Measurements from ENCODE around the gene RAB7A.
"Not testable (repeated sequence)": the region's sequence is repeated elsewhere in the genome, so short reads cannot be mapped to it uniquely, and the experiment has no call there.

RAB7A gene

DNA sequence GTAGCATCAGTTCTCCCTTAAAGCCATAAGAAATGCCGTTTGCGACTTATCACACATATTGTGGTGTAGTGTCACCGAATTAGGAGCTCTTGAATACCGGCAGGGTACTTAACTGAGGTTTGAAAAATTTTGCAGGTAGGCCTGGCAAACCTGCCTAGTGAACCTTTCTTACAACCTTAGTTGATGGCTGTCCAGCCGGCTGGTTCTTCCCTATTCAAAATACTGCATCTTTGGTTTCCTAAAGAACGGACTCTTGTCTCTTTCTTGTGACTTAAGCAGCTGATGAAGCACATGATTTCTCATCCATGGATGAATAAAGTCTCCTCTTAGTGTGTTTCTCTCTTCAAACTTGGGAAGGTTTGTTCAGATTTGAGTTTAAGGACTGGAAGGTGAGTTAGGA lies 1.5 kb downstream of the RAB7A start:
- Histone ChIP-seq H3K4me2 (ENCODE audit: low read length) (peak overlapping the region; percentile 90), H3K4me3 (ENCODE audit: low read length) (peak overlapping the region; percentile 67), H3K27me3 (ENCODE audit: insufficient read depth, low read length, poor library complexity) (no peaks in the 10 kb centered on the region), H3K27ac (ENCODE audit: low read depth, low read length) (no peak overlapping the region), H3K18ac (ENCODE audit: low read length) (no peak overlapping the region), H3K4me1 (ENCODE audit: control insufficient read depth, low read depth, low read length) (peaks cover 4% of the 10 kb centered on the region), H2BK5ac (ENCODE audit: low read length) (no peak overlapping the region), H3K36me3 (ENCODE audit: control insufficient read depth, insufficient read depth, low read length) (no peaks in the 10 kb centered on the region), H3K23ac (ENCODE audit: low read length) (peak overlapping the region; percentile 7), H3K4ac (ENCODE audit: low read depth, low read length) (no peak overlapping the region), H2BK120ac (ENCODE audit: low read depth, low read length) (no peak overlapping the region), H3K79me1 (ENCODE audit: low read length) (peaks cover 12% of the 10 kb centered on the region), H2AK5ac (ENCODE audit: low read length) (no peak overlapping the region), H3K79me2 (ENCODE audit: control insufficient read depth, insufficient read depth, low read length) (peaks cover 61% of the 10 kb centered on the region), H2BK15ac (replicated peaks; ENCODE audit: low read depth) (no peak overlapping the region), H4K8ac (ENCODE audit: low read depth, low read length) (no peak overlapping the region), H3K56ac (ENCODE audit: low read length) (peak overlapping the region; percentile 83), H3K9ac (ENCODE audit: low read length) (peak overlapping the region; percentile 76), H4K5ac (ENCODE audit: low read length) (no peak overlapping the region)
- WGBS (ENCODE audit: extremely low coverage, insufficient coverage, low lambda C conversion rate): no CpG with 5 or more reads among the region's 6 CpGs
- no peak for DNase-seq

DNA sequence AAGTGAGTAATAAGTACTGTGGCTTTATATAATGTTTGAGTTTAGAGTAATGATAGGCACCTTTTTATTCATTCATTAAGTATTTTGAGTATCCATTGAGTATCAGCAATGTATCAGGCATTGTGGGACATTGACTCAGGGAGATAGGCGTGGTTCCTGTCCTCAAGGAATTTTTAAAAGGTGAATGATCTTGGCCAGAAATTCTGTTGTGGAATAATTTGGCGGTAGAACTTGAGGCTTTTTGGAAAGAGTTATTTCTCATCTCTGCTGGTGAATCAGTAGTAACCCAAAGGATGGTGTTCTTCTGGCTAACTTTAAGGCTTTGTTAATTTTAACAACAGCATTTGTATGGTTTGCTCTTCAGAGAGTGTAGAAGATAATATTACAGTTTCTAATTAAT lies 2.0 kb downstream of the RAB7A start:
- no peak overlapping the region for H3K9ac ChIP-seq (ENCODE audit: low read length)
- H3K27me3 ChIP-seq (ENCODE audit: insufficient read depth, low read length, poor library complexity): no peaks in the 10 kb centered on the region
- no peaks in the 10 kb centered on the region for H3K36me3 ChIP-seq (ENCODE audit: control insufficient read depth, insufficient read depth, low read length)
- DNase-seq: no peak
- peaks cover 13% of the 10 kb centered on the region for H3K79me1 ChIP-seq (ENCODE audit: low read length)
- no peak overlapping the region for H2BK5ac ChIP-seq (ENCODE audit: low read length)
- no peak overlapping the region for H3K4me3 ChIP-seq (ENCODE audit: low read length)
- no CpG with 5 or more reads among the region's 2 CpGs for WGBS (ENCODE audit: extremely low coverage, insufficient coverage, low lambda C conversion rate)
- no peak overlapping the region for H3K56ac ChIP-seq (ENCODE audit: low read length)
- no peak overlapping the region for H3K27ac ChIP-seq (ENCODE audit: low read depth, low read length)
- H4K8ac ChIP-seq (ENCODE audit: low read depth, low read length): no peak overlapping the region
- no peak overlapping the region for H3K18ac ChIP-seq (ENCODE audit: low read length)
- H4K5ac ChIP-seq (ENCODE audit: low read length): no peak overlapping the region
- H3K23ac ChIP-seq (ENCODE audit: low read length): no peak overlapping the region
- H3K4me2 ChIP-seq (ENCODE audit: low read length): no peak overlapping the region
- H2BK120ac ChIP-seq (ENCODE audit: low read depth, low read length): no peak overlapping the region
- peaks cover 4% of the 10 kb centered on the region for H3K4me1 ChIP-seq (ENCODE audit: control insufficient read depth, low read depth, low read length)
- H3K79me2 ChIP-seq (ENCODE audit: control insufficient read depth, insufficient read depth, low read length): peaks cover 66% of the 10 kb centered on the region
- H2BK15ac ChIP-seq (replicated peaks; ENCODE audit: low read depth): no peak overlapping the region
- H2AK5ac ChIP-seq (ENCODE audit: low read length): no peak overlapping the region
- no peak overlapping the region for H3K4ac ChIP-seq (ENCODE audit: low read depth, low read length)

DNA sequence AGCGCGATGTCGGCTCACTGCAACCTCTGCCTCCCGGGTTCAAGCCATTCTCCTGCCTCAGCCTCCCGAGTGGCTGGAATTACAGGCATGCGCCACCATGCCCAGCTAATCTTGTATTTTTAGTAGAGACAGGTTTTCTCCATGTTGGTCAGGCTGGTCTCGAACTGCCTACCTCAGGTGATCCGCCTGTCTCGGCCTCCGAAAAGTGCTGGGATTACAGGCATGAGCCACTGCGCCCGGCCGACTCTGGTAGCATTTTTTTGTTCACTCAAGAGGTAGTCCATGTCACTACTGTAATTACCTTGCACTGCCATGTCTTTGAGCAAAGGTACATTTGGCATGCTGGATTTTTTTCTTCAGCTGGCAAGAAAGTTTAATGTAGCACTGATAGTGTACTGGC lies 2.5 kb downstream of the RAB7A start:
- H3K27me3 ChIP-seq (ENCODE audit: insufficient read depth, low read length, poor library complexity); H3K23ac ChIP-seq (ENCODE audit: low read length); H2AK5ac ChIP-seq (ENCODE audit: low read length); H2BK120ac ChIP-seq (ENCODE audit: low read depth, low read length); DNase-seq; H3K36me3 ChIP-seq (ENCODE audit: control insufficient read depth, insufficient read depth, low read length); H3K56ac ChIP-seq (ENCODE audit: low read length); H3K4me3 ChIP-seq (ENCODE audit: low read length); H2BK15ac ChIP-seq (replicated peaks; ENCODE audit: low read depth); H3K4me1 ChIP-seq (ENCODE audit: control insufficient read depth, low read depth, low read length); H3K18ac ChIP-seq (ENCODE audit: low read length); H3K9ac ChIP-seq (ENCODE audit: low read length); H3K27ac ChIP-seq (ENCODE audit: low read depth, low read length); H3K4me2 ChIP-seq (ENCODE audit: low read length); H3K4ac ChIP-seq (ENCODE audit: low read depth, low read length); H4K8ac ChIP-seq (ENCODE audit: low read depth, low read length); H2BK5ac ChIP-seq (ENCODE audit: low read length); H4K5ac ChIP-seq (ENCODE audit: low read length): not testable (repeated sequence)
- peaks cover 13% of the 10 kb centered on the region for H3K79me1 ChIP-seq (ENCODE audit: low read length)
- peaks cover 72% of the 10 kb centered on the region for H3K79me2 ChIP-seq (ENCODE audit: control insufficient read depth, insufficient read depth, low read length)
- no CpG with 5 or more reads among the region's 13 CpGs for WGBS (ENCODE audit: extremely low coverage, insufficient coverage, low lambda C conversion rate)

- no peak overlapping the region for H4K5ac ChIP-seq (ENCODE audit: low read length)
- no peak overlapping the region for H3K4ac ChIP-seq (ENCODE audit: low read depth, low read length)
- peaks cover 4% of the 10 kb centered on the region for H3K4me1 ChIP-seq (ENCODE audit: control insufficient read depth, low read depth, low read length)
- no peak overlapping the region for H2BK120ac ChIP-seq (ENCODE audit: low read depth, low read length)
- peaks cover 90% of the 10 kb centered on the region for H3K79me2 ChIP-seq (ENCODE audit: control insufficient read depth, insufficient read depth, low read length)
- no peak for DNase-seq
- H3K79me1 ChIP-seq (ENCODE audit: low read length): peaks cover 18% of the 10 kb centered on the region
- no peak overlapping the region for H2AK5ac ChIP-seq (ENCODE audit: low read length)
- WGBS (ENCODE audit: extremely low coverage, insufficient coverage, low lambda C conversion rate): no CpG with 5 or more reads among the region's 5 CpGs
- no peak overlapping the region for H2BK5ac ChIP-seq (ENCODE audit: low read length)
- H3K23ac ChIP-seq (ENCODE audit: low read length): no peak overlapping the region
- H3K9ac ChIP-seq (ENCODE audit: low read length): no peak overlapping the region
- no peak overlapping the region for H3K4me2 ChIP-seq (ENCODE audit: low read length)
- no peak overlapping the region for H2BK15ac ChIP-seq (replicated peaks; ENCODE audit: low read depth)
- H3K27me3 ChIP-seq (ENCODE audit: insufficient read depth, low read length, poor library complexity): no peaks in the 10 kb centered on the region
- no peak overlapping the region for H4K8ac ChIP-seq (ENCODE audit: low read depth, low read length)
- no peak overlapping the region for H3K4me3 ChIP-seq (ENCODE audit: low read length)
- H3K18ac ChIP-seq (ENCODE audit: low read length): no peak overlapping the region
- no peaks in the 10 kb centered on the region for H3K36me3 ChIP-seq (ENCODE audit: control insufficient read depth, insufficient read depth, low read length)
- H3K27ac ChIP-seq (ENCODE audit: low read depth, low read length): no peak overlapping the region
- H3K56ac ChIP-seq (ENCODE audit: low read length): no peak overlapping the region
These were observed 4.5 kb downstream of the RAB7A start for GRCh38 chr3:128730471-128730870.

DNA sequence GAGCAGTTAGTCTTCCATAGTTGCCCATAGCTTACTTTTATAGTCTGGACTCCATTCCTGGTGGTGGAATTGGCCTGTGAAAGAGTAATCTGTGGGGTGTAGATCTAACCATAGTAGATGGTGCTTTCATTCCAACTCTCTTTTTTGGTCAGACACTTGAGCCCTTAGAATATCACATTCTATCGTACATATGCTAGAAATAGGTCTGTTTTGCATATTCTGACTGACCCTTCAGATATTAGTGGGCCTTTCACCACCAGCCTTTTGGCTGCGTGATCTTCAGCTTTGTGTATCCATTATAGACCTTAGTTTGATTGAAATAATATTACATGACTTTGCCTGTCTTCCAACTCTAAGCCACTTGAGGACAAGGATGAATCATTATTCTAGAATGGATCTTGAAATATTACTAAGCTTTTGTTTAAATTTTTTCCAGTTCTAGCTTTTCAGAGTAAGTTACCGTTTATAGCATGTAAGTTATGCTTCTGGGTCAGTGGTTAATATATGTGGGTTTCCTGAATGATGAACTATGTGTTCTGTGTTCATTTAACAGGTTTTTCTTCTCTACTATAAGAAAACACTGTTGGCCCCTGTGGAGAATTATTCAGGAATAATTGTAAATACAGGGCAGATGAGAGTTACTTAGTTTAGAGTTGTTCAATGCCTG lies 8.7 kb downstream of the RAB7A start:
- Histone ChIP-seq H3K23ac (ENCODE audit: low read length) (no peak overlapping the region), H3K79me2 (ENCODE audit: control insufficient read depth, insufficient read depth, low read length) (peaks cover 83% of the 10 kb centered on the region), H2AK5ac (ENCODE audit: low read length) (no peak overlapping the region), H3K36me3 (ENCODE audit: control insufficient read depth, insufficient read depth, low read length) (no peaks in the 10 kb centered on the region), H3K4me3 (ENCODE audit: low read length) (no peak overlapping the region), H2BK5ac (ENCODE audit: low read length) (no peak overlapping the region), H2BK15ac (replicated peaks; ENCODE audit: low read depth) (no peak overlapping the region), H4K8ac (ENCODE audit: low read depth, low read length) (no peak overlapping the region), H3K27ac (ENCODE audit: low read depth, low read length) (no peak overlapping the region), H3K4me2 (ENCODE audit: low read length) (no peak overlapping the region), H3K79me1 (ENCODE audit: low read length) (peaks cover 20% of the 10 kb centered on the region), H3K4me1 (ENCODE audit: control insufficient read depth, low read depth, low read length) (no peaks in the 10 kb centered on the region), H4K5ac (ENCODE audit: low read length) (no peak overlapping the region), H3K9ac (ENCODE audit: low read length) (no peak overlapping the region), H3K18ac (ENCODE audit: low read length) (no peak overlapping the region), H3K4ac (ENCODE audit: low read depth, low read length) (no peak overlapping the region), H2BK120ac (ENCODE audit: low read depth, low read length) (no peak overlapping the region), H3K56ac (ENCODE audit: low read length) (no peak overlapping the region), H3K27me3 (ENCODE audit: insufficient read depth, low read length, poor library complexity) (no peaks in the 10 kb centered on the region)
- no peak for DNase-seq
- WGBS (ENCODE audit: extremely low coverage, insufficient coverage, low lambda C conversion rate): no CpG with 5 or more reads among the region's 3 CpGs

- Histone ChIP-seq H3K4me1 (ENCODE audit: control insufficient read depth, low read depth, low read length) (no peaks in the 10 kb centered on the region), H2BK120ac (ENCODE audit: low read depth, low read length) (no peak overlapping the region), H3K4me3 (ENCODE audit: low read length) (no peak overlapping the region), H3K9ac (ENCODE audit: low read length) (no peak overlapping the region), H4K8ac (ENCODE audit: low read depth, low read length) (no peak overlapping the region), H3K79me1 (ENCODE audit: low read length) (peaks cover 20% of the 10 kb centered on the region), H3K4me2 (ENCODE audit: low read length) (no peak overlapping the region), H3K79me2 (ENCODE audit: control insufficient read depth, insufficient read depth, low read length) (peaks cover 81% of the 10 kb centered on the region), H2BK15ac (replicated peaks; ENCODE audit: low read depth) (no peak overlapping the region), H3K23ac (ENCODE audit: low read length) (no peak overlapping the region), H3K27ac (ENCODE audit: low read depth, low read length) (no peak overlapping the region), H3K27me3 (ENCODE audit: insufficient read depth, low read length, poor library complexity) (no peaks in the 10 kb centered on the region), H3K56ac (ENCODE audit: low read length) (no peak overlapping the region), H2AK5ac (ENCODE audit: low read length) (no peak overlapping the region), H4K5ac (ENCODE audit: low read length) (no peak overlapping the region), H3K36me3 (ENCODE audit: control insufficient read depth, insufficient read depth, low read length) (no peaks in the 10 kb centered on the region), H3K4ac (ENCODE audit: low read depth, low read length) (no peak overlapping the region), H3K18ac (ENCODE audit: low read length) (no peak overlapping the region), H2BK5ac (ENCODE audit: low read length) (no peak overlapping the region)
- no peak for DNase-seq
These were observed 9.3 kb downstream of the RAB7A start for GRCh38 chr3:128735287-128735686.
